ENCODE measurements around the gene PPIL1.

GRCh38 chr6:36920049-36920448 lies 45.4 kb upstream of the PPIL1 start:
- no peak for TF ChIP-seq EZH2 (IDR thresholded peaks at IDR 0.05; ENCODE audit: borderline replicate concordance, insufficient read depth, low read length, poor library complexity, severe bottlenecking)
- TF ChIP-seq POLR2AphosphoS5 (IDR thresholded peaks at IDR 0.05) = no peak

Data from neural cell (in vitro differentiated cells).